ENCODE results near the gene KAZN.

GRCh38 chr1:14668538-14668937, 70.1 kb downstream of the KAZN start:
- TF ChIP-seq CTCF (conservative IDR thresholded peaks at IDR 0.05 in 1 of 2, IDR thresholded peaks at IDR 0.05 in 1 of 2; ENCODE audit: low read depth in 1 of 2, low read length in 2 of 2) (no peak), EZH2 (IDR thresholded peaks at IDR 0.05; ENCODE audit: low read length, missing control alignments) (no peak)

Data from fibroblast of lung (primary cell).